Activated CD4-positive, alpha-beta memory T cell treated with anti-CD3 and anti-CD28 coated beads, Interleukin-2, amount 10 ng/mL, durations not matched to agents 7 days and 5 days (primary cell): ENCODE measurements around the gene NFATC1. TPM values are rescaled to one million over a fixed set of nuclear protein-coding genes. Genes with fewer than 3 reads are reported as not detected.

Experiments
- CTCF ChIA-PET: fragments of 350-600 bp; sonication (Branson Sonifier 250); formaldehyde crosslinking; loops from one replicate; lab custom pipeline; 2021; ENCODE audit warnings: antibody characterized with exemption, inconsistent platforms; lab: Charles Lee
- POLR2A ChIA-PET: fragments of 350-600 bp; sonication (Branson Sonifier 250); formaldehyde crosslinking; loops from one replicate; lab custom pipeline; 2021; ENCODE audit warnings: antibody characterized with exemption; lab: Charles Lee
- DNase-seq: peaks from one replicate; pipeline ENCODE4 v3.0.0-alpha.2; 2020
- H3K27ac Mint-ChIP-seq: one replicate; pipeline ENCODE4 v1.8.0; 2021; ENCODE audit warnings: mild to moderate bottlenecking, mixed read lengths
- H3K27me3 Mint-ChIP-seq: one replicate; pipeline ENCODE4 v1.8.0; 2021; ENCODE audit warnings: mixed read lengths
- H3K36me3 Mint-ChIP-seq: one replicate; pipeline ENCODE4 v1.8.0; 2021; ENCODE audit warnings: low read depth, mixed read lengths
- H3K4me1 Mint-ChIP-seq: one replicate; pipeline ENCODE4 v1.8.0; 2021; ENCODE audit warnings: mixed read lengths
- H3K4me3 Mint-ChIP-seq: one replicate; pipeline ENCODE4 v1.8.0; 2021; ENCODE audit warnings: mild to moderate bottlenecking, mixed read lengths
- H3K9me3 Mint-ChIP-seq: one replicate; pipeline ENCODE4 v1.8.0; 2021; ENCODE audit warnings: mixed read lengths
- total RNA-seq, 2 experiments: library from RNA; stranded (reverse); gene quantifications; one replicate each; pipeline ENCODE4 v1.2.3, GENCODE V29; 2021

The NFATC1 gene
- total RNA-seq, 2 experiments from 2014 or later = 43.8 to 44.5 TPM

- Mint-ChIP-seq H3K27ac (no peak overlapping the region), H3K9me3 (no peaks in the 10 kb centered on the region), H3K36me3 (peaks cover 4% of the 10 kb centered on the region), H3K27me3 (no peaks in the 10 kb centered on the region), H3K4me3 (no peak overlapping the region), H3K4me1 (peaks cover 14% of the 10 kb centered on the region)
- DNase-seq = no peak
- POLR2A ChIA-PET = no interaction called here
- CTCF ChIA-PET = interaction anchor here (0.7 to 4.9 kb wide), 15 partner anchors 9 to 606 kb away, joined by 3 to 44 read pairs (median 5); no protein-coding TSS in a partner anchor
These were observed 16.4 kb upstream of the NFATC1 start for GRCh38 chr18:79379251-79379905.

- ChIA-PET POLR2A (interaction anchor here (0.7 kb wide), 1 partner anchor 11 kb away, joined by 3 read pairs; no protein-coding TSS in a partner anchor), CTCF (interaction anchor here (0.7 to 4.9 kb wide), 22 partner anchors 9 to 605 kb away, joined by 3 to 44 read pairs (median 5); no protein-coding TSS in a partner anchor)
- Mint-ChIP-seq H3K27ac (no peak overlapping the region), H3K4me1 (peaks cover 14% of the 10 kb centered on the region), H3K4me3 (no peak overlapping the region), H3K9me3 (no peaks in the 10 kb centered on the region), H3K36me3 (peaks cover 4% of the 10 kb centered on the region), H3K27me3 (no peaks in the 10 kb centered on the region)
- peak; percentile 15 for DNase-seq
These were observed 15.6 kb upstream of the NFATC1 start for GRCh38 chr18:79379931-79380815.

GRCh38 chr18:79380816-79381806 lies 14.6 kb upstream of the NFATC1 start:
- peaks cover 14% of the 10 kb centered on the region for H3K4me1 Mint-ChIP-seq
- ChIA-PET CTCF (interaction anchor here (0.5 to 4.9 kb wide), 16 partner anchors 8 to 559 kb away, joined by 3 to 44 read pairs (median 4); no protein-coding TSS in a partner anchor), POLR2A (interaction anchor here (0.7 kb wide), 1 partner anchor 10 kb away, joined by 3 read pairs; no protein-coding TSS in a partner anchor)
- DNase-seq = peak; percentile 73
- no peaks in the 10 kb centered on the region for H3K9me3 Mint-ChIP-seq
- H3K27me3 Mint-ChIP-seq = no peaks in the 10 kb centered on the region
- no peak overlapping the region for H3K27ac Mint-ChIP-seq
- peaks cover 4% of the 10 kb centered on the region for H3K36me3 Mint-ChIP-seq
- H3K4me3 Mint-ChIP-seq = no peak overlapping the region

GRCh38 chr18:79381811-79382311 lies 13.9 kb upstream of the NFATC1 start:
- no peaks in the 10 kb centered on the region for H3K9me3 Mint-ChIP-seq
- no peaks in the 10 kb centered on the region for H3K27me3 Mint-ChIP-seq
- H3K36me3 Mint-ChIP-seq = peaks cover 4% of the 10 kb centered on the region
- H3K27ac Mint-ChIP-seq = no peak overlapping the region
- peaks cover 14% of the 10 kb centered on the region for H3K4me1 Mint-ChIP-seq
- H3K4me3 Mint-ChIP-seq = no peak overlapping the region
- no peak for DNase-seq
- ChIA-PET CTCF (interaction anchor here (0.8 to 4.9 kb wide), 7 partner anchors 11 to 558 kb away, joined by 3 to 44 read pairs (median 6); no protein-coding TSS in a partner anchor), POLR2A (no interaction called here)

- Mint-ChIP-seq H3K27me3 (peaks cover 4% of the 10 kb centered on the region), H3K4me3 (no peak overlapping the region), H3K4me1 (peaks cover 14% of the 10 kb centered on the region), H3K9me3 (no peaks in the 10 kb centered on the region), H3K36me3 (peaks cover 3% of the 10 kb centered on the region), H3K27ac (no peak overlapping the region)
- DNase-seq = peak; percentile 14
- POLR2A ChIA-PET = no interaction called here
- CTCF ChIA-PET = no interaction called here
These were observed 12.9 kb upstream of the NFATC1 start for GRCh38 chr18:79382681-79383387.

GRCh38 chr18:79383388-79384056 lies 12.2 kb upstream of the NFATC1 start:
- H3K27me3 Mint-ChIP-seq = peaks cover 7% of the 10 kb centered on the region
- H3K36me3 Mint-ChIP-seq = no peaks in the 10 kb centered on the region
- peaks cover 9% of the 10 kb centered on the region for H3K4me1 Mint-ChIP-seq
- H3K27ac Mint-ChIP-seq = no peak overlapping the region
- ChIA-PET CTCF (no interaction called here), POLR2A (no interaction called here)
- H3K9me3 Mint-ChIP-seq = no peaks in the 10 kb centered on the region
- no peak overlapping the region for H3K4me3 Mint-ChIP-seq
- peak; percentile 12 for DNase-seq

GRCh38 chr18:79384151-79384807 lies 11.5 kb upstream of the NFATC1 start:
- Mint-ChIP-seq H3K4me3 (no peak overlapping the region), H3K36me3 (no peaks in the 10 kb centered on the region), H3K27ac (no peak overlapping the region), H3K4me1 (peaks cover 3% of the 10 kb centered on the region), H3K9me3 (no peaks in the 10 kb centered on the region), H3K27me3 (peaks cover 12% of the 10 kb centered on the region)
- ChIA-PET POLR2A (interaction anchor here (1.3 kb wide), 1 partner anchor 12 kb away, joined by 3 read pairs; the partner anchor contains the start of gene NFATC1), CTCF (no interaction called here)
- DNase-seq = peak; percentile 14

- Mint-ChIP-seq H3K4me3 (no peak overlapping the region), H3K36me3 (no peaks in the 10 kb centered on the region), H3K27ac (no peak overlapping the region), H3K4me1 (no peaks in the 10 kb centered on the region), H3K27me3 (peaks cover 16% of the 10 kb centered on the region), H3K9me3 (no peaks in the 10 kb centered on the region)
- ChIA-PET POLR2A (interaction anchor here (1.3 kb wide), 1 partner anchor 11 kb away, joined by 3 read pairs; the partner anchor contains the start of gene NFATC1), CTCF (no interaction called here)
- no peak for DNase-seq
These were observed 10.9 kb upstream of the NFATC1 start for GRCh38 chr18:79384834-79385233.

GRCh38 chr18:79385326-79385707 lies 10.4 kb upstream of the NFATC1 start:
- Mint-ChIP-seq H3K36me3 (no peaks in the 10 kb centered on the region), H3K27me3 (peaks cover 18% of the 10 kb centered on the region), H3K4me1 (no peaks in the 10 kb centered on the region), H3K9me3 (no peaks in the 10 kb centered on the region), H3K4me3 (no peak overlapping the region), H3K27ac (no peak overlapping the region)
- DNase-seq = no peak
- ChIA-PET POLR2A (interaction anchor here (1.3 kb wide), 1 partner anchor 11 kb away, joined by 3 read pairs; the partner anchor contains the start of gene NFATC1), CTCF (no interaction called here)

- no peaks in the 10 kb centered on the region for H3K36me3 Mint-ChIP-seq
- H3K4me3 Mint-ChIP-seq = no peak overlapping the region
- ChIA-PET POLR2A (no interaction called here), CTCF (no interaction called here)
- peaks cover 23% of the 10 kb centered on the region for H3K27me3 Mint-ChIP-seq
- H3K9me3 Mint-ChIP-seq = no peaks in the 10 kb centered on the region
- H3K27ac Mint-ChIP-seq = no peak overlapping the region
- H3K4me1 Mint-ChIP-seq = no peaks in the 10 kb centered on the region
- no peak for DNase-seq
These were observed 9.9 kb upstream of the NFATC1 start for GRCh38 chr18:79385708-79386341.
